Dendritic cell treated with granulocyte-macrophage colony-stimulating factor and Interleukin-4, amounts not matched to agents 40 ng/mL and 50 ng/mL, for 4 days (primary cell): ENCODE data around the gene UQCRHL.

ENCODE experiments used
- H3K27ac Mint-ChIP-seq: one replicate; pipeline ENCODE4 v1.8.0; 2022; ENCODE audit warnings: mild to moderate bottlenecking, mixed read lengths
- H3K27me3 Mint-ChIP-seq: one replicate; pipeline ENCODE4 v1.8.0; 2022; ENCODE audit warnings: mild to moderate bottlenecking, mixed read lengths
- H3K36me3 Mint-ChIP-seq: one replicate; pipeline ENCODE4 v1.8.0; 2022; ENCODE audit warnings: low read depth, mixed read lengths
- H3K4me1 Mint-ChIP-seq: one replicate; pipeline ENCODE4 v1.8.0; 2022; ENCODE audit warnings: low read depth, mixed read lengths
- H3K4me3 Mint-ChIP-seq: one replicate; pipeline ENCODE4 v1.8.0; 2022; ENCODE audit warnings: mild to moderate bottlenecking, moderate library complexity, mixed read lengths
- H3K9me3 Mint-ChIP-seq: one replicate; pipeline ENCODE4 v1.8.0; 2022; ENCODE audit warnings: mixed read lengths
- intact Hi-C: fragments of 100-400 bp; cut with micrococcal nuclease; formaldehyde crosslinking; loops from one replicate; pipeline ENCODE4 v1.15.0; 2022

Gene UQCRHL

GRCh38 chr1:15797614-15798390 lies 9.6 kb downstream of the UQCRHL start:
- H3K4me1 Mint-ChIP-seq, result peaks cover 13% of the 10 kb centered on the region
- H3K36me3 Mint-ChIP-seq, result no peaks in the 10 kb centered on the region
- H3K27me3 Mint-ChIP-seq, result peaks cover 36% of the 10 kb centered on the region
- no peaks in the 10 kb centered on the region for H3K9me3 Mint-ChIP-seq
- H3K4me3 Mint-ChIP-seq, result no peak overlapping the region
- no peak overlapping the region for H3K27ac Mint-ChIP-seq
- intact Hi-C loops, result no loop called here

- H3K36me3 Mint-ChIP-seq, result no peaks in the 10 kb centered on the region
- intact Hi-C loops, result no loop called here
These were observed 11.4 kb downstream of the UQCRHL start for GRCh38 chr1:15796086-15796462.

GRCh38 chr1:15788624-15789301 lies 18.7 kb downstream of the UQCRHL start:
- no peaks in the 10 kb centered on the region for H3K9me3 Mint-ChIP-seq
- peaks cover 10% of the 10 kb centered on the region for H3K27me3 Mint-ChIP-seq
- H3K27ac Mint-ChIP-seq, result peak overlapping the region; percentile 81
- intact Hi-C loops, result no loop called here
- peak overlapping the region; percentile 67 for H3K4me3 Mint-ChIP-seq
- H3K36me3 Mint-ChIP-seq, result no peaks in the 10 kb centered on the region
- H3K4me1 Mint-ChIP-seq, result peaks cover 18% of the 10 kb centered on the region

More at GRCh38 chr1:15796086-15796462, 11.4 kb downstream of the UQCRHL start:
- H3K4me3 Mint-ChIP-seq, result no peak overlapping the region
- no peak overlapping the region for H3K27ac Mint-ChIP-seq
- H3K4me1 Mint-ChIP-seq, result peaks cover 18% of the 10 kb centered on the region
- H3K9me3 Mint-ChIP-seq, result no peaks in the 10 kb centered on the region
- H3K27me3 Mint-ChIP-seq, result peaks cover 23% of the 10 kb centered on the region

GRCh38 chr1:15786581-15786980 lies 20.9 kb downstream of the UQCRHL start:
- Mint-ChIP-seq H3K9me3 (no peaks in the 10 kb centered on the region), H3K27ac (no peak overlapping the region), H3K27me3 (peaks cover 11% of the 10 kb centered on the region), H3K4me3 (no peak overlapping the region), H3K36me3 (no peaks in the 10 kb centered on the region), H3K4me1 (peaks cover 13% of the 10 kb centered on the region)
- intact Hi-C loops, result no loop called here

- H3K4me1 Mint-ChIP-seq, result peaks cover 20% of the 10 kb centered on the region
- H3K27me3 Mint-ChIP-seq, result peaks cover 13% of the 10 kb centered on the region
- H3K9me3 Mint-ChIP-seq, result no peaks in the 10 kb centered on the region
- intact Hi-C loops, result no loop called here
- H3K4me3 Mint-ChIP-seq, result no peak overlapping the region
- no peaks in the 10 kb centered on the region for H3K36me3 Mint-ChIP-seq
- no peak overlapping the region for H3K27ac Mint-ChIP-seq
These were observed 21.8 kb downstream of the UQCRHL start for GRCh38 chr1:15785683-15786082.

- no peaks in the 10 kb centered on the region for H3K36me3 Mint-ChIP-seq
- intact Hi-C loops, result no loop called here
- peaks cover 25% of the 10 kb centered on the region for H3K27me3 Mint-ChIP-seq
- no peaks in the 10 kb centered on the region for H3K9me3 Mint-ChIP-seq
- H3K4me3 Mint-ChIP-seq, result no peak overlapping the region
- H3K27ac Mint-ChIP-seq, result no peak overlapping the region
- peaks cover 24% of the 10 kb centered on the region for H3K4me1 Mint-ChIP-seq
These were observed 29.3 kb downstream of the UQCRHL start for GRCh38 chr1:15777909-15778707.

GRCh38 chr1:15775706-15776105 lies 31.7 kb downstream of the UQCRHL start:
- Mint-ChIP-seq H3K4me3 (no peak overlapping the region), H3K27ac (no peak overlapping the region), H3K9me3 (no peaks in the 10 kb centered on the region), H3K36me3 (no peaks in the 10 kb centered on the region), H3K27me3 (peaks cover 34% of the 10 kb centered on the region), H3K4me1 (peaks cover 17% of the 10 kb centered on the region)
- intact Hi-C loops, result no loop called here

- Mint-ChIP-seq H3K27ac (no peak overlapping the region), H3K27me3 (peaks cover 25% of the 10 kb centered on the region), H3K4me1 (no peaks in the 10 kb centered on the region), H3K4me3 (no peak overlapping the region), H3K9me3 (no peaks in the 10 kb centered on the region), H3K36me3 (no peaks in the 10 kb centered on the region)
- intact Hi-C loops, result no loop called here
These were observed 35.5 kb downstream of the UQCRHL start for GRCh38 chr1:15771836-15772515.

GRCh38 chr1:15770313-15770962 lies 37.0 kb downstream of the UQCRHL start:
- Mint-ChIP-seq H3K4me3 (no peak overlapping the region), H3K27me3 (peaks cover 28% of the 10 kb centered on the region), H3K27ac (no peak overlapping the region), H3K36me3 (no peaks in the 10 kb centered on the region), H3K4me1 (no peaks in the 10 kb centered on the region), H3K9me3 (no peaks in the 10 kb centered on the region)
- intact Hi-C loops, result no loop called here

- no peak overlapping the region for H3K27ac Mint-ChIP-seq
- no peak overlapping the region for H3K4me3 Mint-ChIP-seq
- H3K4me1 Mint-ChIP-seq, result no peaks in the 10 kb centered on the region
- intact Hi-C loops, result no loop called here
- no peaks in the 10 kb centered on the region for H3K36me3 Mint-ChIP-seq
- H3K9me3 Mint-ChIP-seq, result no peaks in the 10 kb centered on the region
- H3K27me3 Mint-ChIP-seq, result peaks cover 43% of the 10 kb centered on the region
These were observed 39.1 kb downstream of the UQCRHL start for GRCh38 chr1:15768388-15768787.

GRCh38 chr1:15767941-15768340 lies 39.5 kb downstream of the UQCRHL start:
- no peak overlapping the region for H3K4me3 Mint-ChIP-seq
- H3K36me3 Mint-ChIP-seq, result no peaks in the 10 kb centered on the region
- intact Hi-C loops, result no loop called here
- no peak overlapping the region for H3K27ac Mint-ChIP-seq
- peaks cover 41% of the 10 kb centered on the region for H3K27me3 Mint-ChIP-seq
- no peaks in the 10 kb centered on the region for H3K9me3 Mint-ChIP-seq
- no peaks in the 10 kb centered on the region for H3K4me1 Mint-ChIP-seq

- no peak overlapping the region for H3K27ac Mint-ChIP-seq
- H3K9me3 Mint-ChIP-seq, result no peaks in the 10 kb centered on the region
- H3K36me3 Mint-ChIP-seq, result no peaks in the 10 kb centered on the region
- H3K4me3 Mint-ChIP-seq, result no peak overlapping the region
- no peaks in the 10 kb centered on the region for H3K4me1 Mint-ChIP-seq
- peaks cover 48% of the 10 kb centered on the region for H3K27me3 Mint-ChIP-seq
- intact Hi-C loops, result no loop called here
These were observed 41.8 kb downstream of the UQCRHL start for GRCh38 chr1:15765495-15766194.

- Mint-ChIP-seq H3K36me3 (no peaks in the 10 kb centered on the region), H3K4me3 (no peak overlapping the region), H3K27me3 (peaks cover 55% of the 10 kb centered on the region), H3K9me3 (no peaks in the 10 kb centered on the region), H3K27ac (no peak overlapping the region), H3K4me1 (no peaks in the 10 kb centered on the region)
- intact Hi-C loops, result no loop called here
These were observed 42.6 kb downstream of the UQCRHL start for GRCh38 chr1:15764890-15765289.
